T-cell (primary cell): ENCODE data around the gene FOXP4. TPM values are rescaled to one million over a fixed set of nuclear protein-coding genes. Genes with fewer than 3 reads are reported as not detected.

ENCODE experiments used
- ATAC-seq, 4 experiments: fragments of 200-7000 bp in 3 of 4; fragments of 150-1000 bp in 1 of 4; cut with Tn5 transposase; replicated peaks in 1 of 4; 1 replicate in 3 of 4; 2 replicates in 1 of 4; pipeline ENCODE4 v1.10.0; 2021; ENCODE audit warnings: moderate library complexity in 3 of 4, mild to moderate bottlenecking in 2 of 4, moderate number of reproducible peaks in 1 of 4
- CTCF ChIA-PET, 2 donors: fragments of 300-600 bp; sonication (Branson Sonifier 250); formaldehyde crosslinking; loops; one replicate each; lab custom pipeline; 2022; ENCODE audit warnings: antibody characterized with exemption in 2 of 2; lab: Charles Lee
- POLR2A ChIA-PET, 2 donors: fragments of 300-600 bp; sonication (Branson Sonifier 250); formaldehyde crosslinking; loops; one replicate each; lab custom pipeline; 2022; ENCODE audit warnings: antibody characterized with exemption in 2 of 2; lab: Charles Lee
- DNase-seq, 35 experiments: peaks; one replicate each; pipeline versions ENCODE4 v3.0.0 to v3.0.0-alpha.2; 2013 to 2023
- H3K27ac ChIP-seq: one replicate; pipeline ENCODE4 v1.5.1; 2013; ENCODE audit warnings: low read length
- H3K27me3 ChIP-seq, 2 experiments: replicated peaks in 1 of 2; 1 replicate in 1 of 2; 2 replicates in 1 of 2; pipeline versions ENCODE4 v1.6.1 to v1.7.0; 2013; ENCODE audit warnings: low read length in 1 of 2, mixed read lengths in 1 of 2; ENCODE audit not compliant: control insufficient read depth in 2 of 2, insufficient read depth in 2 of 2; ENCODE audit errors: extremely low read depth in 1 of 2
- H3K36me3 ChIP-seq, 2 donors: 1 replicate in 1 of 2; 2 replicates in 1 of 2; pipeline versions ENCODE4 v1.6.1 to v1.7.0; 2013; ENCODE audit warnings: low read length in 1 of 2; ENCODE audit not compliant: control insufficient read depth in 2 of 2, insufficient read depth in 1 of 2; ENCODE audit errors: extremely low read depth in 1 of 2
- H3K4me1 ChIP-seq, 2 experiments: 1 replicate in 1 of 2; 2 replicates in 1 of 2; pipeline versions ENCODE4 v1.6.1 to v1.7.0; 2013; ENCODE audit warnings: low read length in 2 of 2, mixed read lengths in 1 of 2; ENCODE audit not compliant: insufficient read depth in 2 of 2, control insufficient read depth in 1 of 2; ENCODE audit errors: extremely low read depth in 1 of 2
- H3K4me3 ChIP-seq, 2 donors: 1 replicate in 1 of 2; 2 replicates in 1 of 2; pipeline versions ENCODE4 v1.5.1 to v1.7.0; 2013; ENCODE audit warnings: mild to moderate bottlenecking in 2 of 2, low read length in 1 of 2, moderate library complexity in 1 of 2; ENCODE audit not compliant: control insufficient read depth in 1 of 2; ENCODE audit errors: extremely low read depth in 1 of 2
- H3K9me3 ChIP-seq: 2 replicates; pipeline ENCODE4 v1.7.0; 2013
- H3K27ac Mint-ChIP-seq, 2 donors: one replicate each; pipeline ENCODE4 v1.8.0; 2020 to 2021; ENCODE audit warnings: mild to moderate bottlenecking in 2 of 2, mixed read lengths in 2 of 2
- H3K27me3 Mint-ChIP-seq, 2 donors: one replicate each; pipeline ENCODE4 v1.8.0; 2021 to 2022; ENCODE audit warnings: mixed read lengths in 2 of 2
- H3K36me3 Mint-ChIP-seq: one replicate; pipeline ENCODE4 v1.8.0; 2021; ENCODE audit warnings: mixed read lengths
- H3K4me1 Mint-ChIP-seq, 3 donors: one replicate each; pipeline ENCODE4 v1.8.0; 2020 to 2022; ENCODE audit warnings: mixed read lengths in 3 of 3, mild to moderate bottlenecking in 1 of 3
- H3K4me3 Mint-ChIP-seq, 3 donors: one replicate each; pipeline ENCODE4 v1.8.0; 2020 to 2022; ENCODE audit warnings: mild to moderate bottlenecking in 3 of 3, mixed read lengths in 3 of 3, moderate library complexity in 3 of 3
- H3K9me3 Mint-ChIP-seq, 3 donors: one replicate each; pipeline ENCODE4 v1.8.0; 2020 to 2022; ENCODE audit warnings: mixed read lengths in 3 of 3
- WGBS: methylation state at CpG from one replicate; pipeline ENCODE4 v1.1.5; 2013; ENCODE audit warnings: missing lambda C conversion rate; ENCODE audit not compliant: insufficient coverage; 5-methylcytosine and 5-hydroxymethylcytosine counted together
- total RNA-seq, 35 experiments: library from RNA in 6 of 35; stranded (reverse) in 6 of 35; fragments of 120-200 nt in 1 of 35; gene quantifications; one replicate each; pipeline versions ENCODE4 v1.2.1 to v1.2.4 and lab custom pipeline; 2013 to 2026

The FOXP4 gene
- total RNA-seq, 5 donors from 2014 or later (not counting 1 experiment from before 2014, with no cell fraction given): 4.6 to 10.1 (median 9.5) TPM

- ATAC-seq (no peak), DNase-seq (no peak)
- no CpG with 5 or more reads among the region's 2 CpGs for WGBS
- H3K27me3 Mint-ChIP-seq: peaks cover 10 to 11% of the 10 kb centered on the region in 2 donors
- no peak overlapping the region for H3K27ac ChIP-seq
- ChIA-PET POLR2A (no interaction called here), CTCF (no interaction called here)
- H3K36me3 Mint-ChIP-seq: no peaks in the 10 kb centered on the region
- H3K27me3 ChIP-seq: peaks cover 0 to 19% of the 10 kb centered on the region in 2 experiments
- no peak overlapping the region for H3K4me3 ChIP-seq
- peaks cover 0 to 9% of the 10 kb centered on the region in 2 experiments for H3K4me1 ChIP-seq
- H3K4me3 Mint-ChIP-seq: no peak overlapping the region
- no peak overlapping the region for H3K27ac Mint-ChIP-seq
- no peaks in the 10 kb centered on the region for H3K9me3 Mint-ChIP-seq
- H3K4me1 Mint-ChIP-seq: peaks cover 10 to 22% (median 15%) of the 10 kb centered on the region in 3 donors
- H3K9me3 ChIP-seq: no peaks in the 10 kb centered on the region
- H3K36me3 ChIP-seq: peaks cover 0 to 3% of the 10 kb centered on the region in 2 donors
These were observed 82.9 kb downstream of the FOXP4 start for GRCh38 chr6:41629128-41629527.

DNA sequence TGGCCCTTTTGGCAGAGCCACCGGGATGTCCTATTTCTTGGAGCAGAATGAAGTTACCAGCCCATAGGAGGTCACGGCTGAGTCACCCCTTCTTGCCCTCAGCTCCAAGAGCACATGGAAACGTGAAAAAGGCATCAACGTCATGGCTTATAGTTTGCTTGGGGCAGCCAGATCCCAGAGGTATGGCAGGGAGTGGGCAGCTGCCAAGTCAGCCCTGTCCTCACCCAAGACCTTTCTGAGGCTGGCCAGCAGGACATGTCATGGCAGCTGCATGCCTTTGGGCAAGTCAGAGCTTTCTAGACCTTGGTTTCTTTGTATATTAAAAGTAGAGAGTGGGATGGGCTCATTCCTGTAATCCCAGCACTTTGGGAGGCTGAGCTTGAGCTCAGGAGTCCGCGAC lies 83.9 kb downstream of the FOXP4 start:
- POLR2A ChIA-PET: no interaction called here
- no peak for DNase-seq
- H3K4me3 Mint-ChIP-seq: no peak overlapping the region
- no peaks in the 10 kb centered on the region for H3K9me3 Mint-ChIP-seq
- peaks cover 8 to 18% (median 13%) of the 10 kb centered on the region in 3 donors for H3K4me1 Mint-ChIP-seq
- H3K4me3 ChIP-seq: no peak overlapping the region
- 81% methylated on average over 4 of the region's 6 CpGs for WGBS
- no peak overlapping the region for H3K27ac Mint-ChIP-seq
- peaks cover 0 to 5% of the 10 kb centered on the region in 2 experiments for H3K4me1 ChIP-seq
- CTCF ChIA-PET: interaction anchor here (0.5 to 0.7 kb wide), 4 partner anchors 32 to 1042 kb away, joined by 3 to 10 read pairs (median 5); no protein-coding TSS in a partner anchor
- H3K27me3 Mint-ChIP-seq: peaks cover 19% of the 10 kb centered on the region in 2 donors
- no peak for ATAC-seq
- peaks cover 0 to 3% of the 10 kb centered on the region in 2 donors for H3K36me3 ChIP-seq
- peaks cover 0 to 22% of the 10 kb centered on the region in 2 experiments for H3K27me3 ChIP-seq
- no peak overlapping the region for H3K27ac ChIP-seq
- H3K9me3 ChIP-seq: no peaks in the 10 kb centered on the region
- no peaks in the 10 kb centered on the region for H3K36me3 Mint-ChIP-seq

- POLR2A ChIA-PET: interaction anchor here in 1 of 2 donors (0.5 kb wide), 1 partner anchor 488 kb away, joined by 3 read pairs; no protein-coding TSS in a partner anchor
- H3K36me3 ChIP-seq: no peaks in the 10 kb centered on the region
- H3K4me1 ChIP-seq: no peaks in the 10 kb centered on the region
- no peak overlapping the region for H3K27ac ChIP-seq
- H3K27me3 ChIP-seq: peaks cover 0 to 28% of the 10 kb centered on the region in 2 experiments
- ATAC-seq (no peak), DNase-seq (no peak)
- H3K9me3 ChIP-seq: no peaks in the 10 kb centered on the region
- no peak overlapping the region for H3K4me3 Mint-ChIP-seq
- peaks cover 22 to 27% of the 10 kb centered on the region in 2 donors for H3K27me3 Mint-ChIP-seq
- H3K4me1 Mint-ChIP-seq: peaks cover 0 to 9% (median 4%) of the 10 kb centered on the region in 3 donors
- CTCF ChIA-PET: interaction anchor here (0.6 to 0.7 kb wide), 3 partner anchors 31 to 246 kb away, joined by 3 to 10 read pairs (median 6); no protein-coding TSS in a partner anchor
- H3K9me3 Mint-ChIP-seq: no peaks in the 10 kb centered on the region
- WGBS: 85% methylated on average over 8 of the region's 8 CpGs
- H3K27ac Mint-ChIP-seq: no peak overlapping the region
- H3K36me3 Mint-ChIP-seq: no peaks in the 10 kb centered on the region
- H3K4me3 ChIP-seq: no peak overlapping the region
These were observed 84.8 kb downstream of the FOXP4 start for GRCh38 chr6:41630946-41631345.

- no peaks in the 10 kb centered on the region for H3K36me3 Mint-ChIP-seq
- H3K27me3 Mint-ChIP-seq: peaks cover 27 to 41% of the 10 kb centered on the region in 2 donors
- CTCF ChIA-PET: no interaction called here
- H3K27ac Mint-ChIP-seq: no peak overlapping the region
- peaks cover 2 to 10% of the 10 kb centered on the region in 2 experiments for H3K4me1 ChIP-seq
- no peak overlapping the region for H3K4me3 ChIP-seq
- ATAC-seq (no peak), DNase-seq (no peak)
- H3K9me3 Mint-ChIP-seq: no peaks in the 10 kb centered on the region
- WGBS: 60% methylated on average over 1 of the region's 2 CpGs
- no peaks in the 10 kb centered on the region for H3K36me3 ChIP-seq
- H3K4me1 Mint-ChIP-seq: peaks cover 5 to 8% (median 8%) of the 10 kb centered on the region in 3 donors
- no peaks in the 10 kb centered on the region for H3K9me3 ChIP-seq
- H3K27me3 ChIP-seq: peaks cover 0 to 48% of the 10 kb centered on the region in 2 experiments
- POLR2A ChIA-PET: no interaction called here
- no peak overlapping the region for H3K27ac ChIP-seq
- H3K4me3 Mint-ChIP-seq: no peak overlapping the region
These were observed 87.0 kb downstream of the FOXP4 start for GRCh38 chr6:41633056-41633634.

DNA sequence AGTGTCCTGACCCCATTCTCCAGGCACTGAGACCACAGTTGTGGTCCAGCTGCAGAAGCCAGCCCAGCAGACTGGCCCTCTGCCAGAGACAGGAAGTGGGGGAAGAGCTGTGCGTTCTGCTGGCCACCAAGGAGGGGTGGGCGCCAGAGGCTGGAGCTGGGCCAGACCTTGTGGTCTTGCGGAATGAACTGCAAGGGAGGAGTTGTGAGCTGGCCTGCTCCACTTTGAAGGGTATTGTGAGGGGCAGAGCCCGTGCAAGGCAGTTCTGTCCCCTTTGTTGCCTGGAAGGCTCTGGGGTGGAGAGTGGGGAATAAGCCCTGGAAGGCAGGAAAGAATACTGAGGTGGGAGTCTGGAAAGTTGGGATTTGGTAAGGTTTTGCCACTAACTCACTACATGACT lies 88.5 kb downstream of the FOXP4 start:
- H3K9me3 Mint-ChIP-seq: no peaks in the 10 kb centered on the region
- CTCF ChIA-PET: no interaction called here

DNA sequence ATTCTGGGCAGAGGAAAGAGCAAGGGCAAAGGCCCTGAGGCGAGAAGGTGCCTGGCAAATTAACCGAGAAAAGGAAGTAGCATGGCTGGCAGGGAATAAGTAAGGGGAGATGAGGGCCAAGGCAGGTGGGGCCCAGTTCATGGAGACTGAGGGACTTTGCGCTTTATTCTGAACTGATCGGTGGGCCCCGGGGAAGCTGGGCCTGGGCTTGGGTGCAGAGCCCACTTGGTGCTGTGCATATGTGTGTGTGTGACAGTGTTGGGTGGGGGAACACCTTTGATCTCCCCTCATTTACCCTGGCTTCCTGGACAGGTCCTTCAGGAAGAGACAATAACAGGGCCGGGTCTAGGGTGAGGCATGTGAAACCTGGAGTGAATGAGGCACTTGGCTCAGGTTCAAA lies 89.2 kb downstream of the FOXP4 start:
- H3K36me3 Mint-ChIP-seq: no peaks in the 10 kb centered on the region
- ChIA-PET CTCF (no interaction called here), POLR2A (no interaction called here)
- H3K36me3 ChIP-seq: no peaks in the 10 kb centered on the region
- H3K27me3 Mint-ChIP-seq: peaks cover 40 to 54% of the 10 kb centered on the region in 2 donors
- peaks cover 2 to 14% of the 10 kb centered on the region in 2 experiments for H3K4me1 ChIP-seq
- 45% methylated on average over 2 of the region's 6 CpGs for WGBS
- DNase-seq (no peak), ATAC-seq (no peak)
- H3K9me3 ChIP-seq: no peaks in the 10 kb centered on the region
- H3K4me3 Mint-ChIP-seq: no peak overlapping the region
- no peak overlapping the region for H3K27ac ChIP-seq
- H3K4me3 ChIP-seq: no peak overlapping the region
- H3K4me1 Mint-ChIP-seq: peaks cover 5 to 12% (median 9%) of the 10 kb centered on the region in 3 donors
- no peaks in the 10 kb centered on the region for H3K9me3 Mint-ChIP-seq
- no peak overlapping the region for H3K27ac Mint-ChIP-seq
- H3K27me3 ChIP-seq: peaks cover 0 to 59% of the 10 kb centered on the region in 2 experiments

More for the DNA sequence above, 88.5 kb downstream of the FOXP4 start:
- Histone ChIP-seq H3K36me3 (no peaks in the 10 kb centered on the region), H3K27me3 (peaks cover 0 to 57% of the 10 kb centered on the region in 2 experiments), H3K27ac (no peak overlapping the region), H3K4me3 (no peak overlapping the region), H3K4me1 (peaks cover 2 to 14% of the 10 kb centered on the region in 2 experiments), H3K9me3 (no peaks in the 10 kb centered on the region)
- H3K4me1 Mint-ChIP-seq: peaks cover 5 to 11% (median 9%) of the 10 kb centered on the region in 3 donors
- 40% methylated on average over 3 of the region's 4 CpGs for WGBS
- DNase-seq (no peak), ATAC-seq (no peak)
- peaks cover 33 to 47% of the 10 kb centered on the region in 2 donors for H3K27me3 Mint-ChIP-seq
- H3K36me3 Mint-ChIP-seq: no peaks in the 10 kb centered on the region
- H3K27ac Mint-ChIP-seq: no peak overlapping the region
- H3K4me3 Mint-ChIP-seq: no peak overlapping the region
- POLR2A ChIA-PET: no interaction called here
